Ectodermal cell (in vitro differentiated cells): ENCODE results near the gene CYP2W1.
A peak's percentile ranks its signal among the peaks of the same experiment; 100 is the strongest.
"Not testable (repeated sequence)": the region's sequence is repeated elsewhere in the genome, so short reads cannot be mapped to it uniquely, and the experiment has no call there.

ENCODE experiments used
- H3K27ac ChIP-seq: 2 replicates; pipeline ENCODE4 v1.7.0; 2013; ENCODE audit warnings: mild to moderate bottlenecking, low read depth, low read length; ENCODE audit not compliant: insufficient read depth, poor library complexity, severe bottlenecking
- H3K27me3 ChIP-seq: 2 replicates; pipeline ENCODE4 v1.7.0; 2013; ENCODE audit warnings: mild to moderate bottlenecking, low read length; ENCODE audit not compliant: insufficient read depth, control insufficient read depth, poor library complexity, severe bottlenecking
- H3K36me3 ChIP-seq: one replicate; pipeline ENCODE4 v1.7.0; 2013; ENCODE audit warnings: low read length; ENCODE audit not compliant: control insufficient read depth, insufficient read depth
- H3K4me1 ChIP-seq: one replicate; pipeline ENCODE4 v1.7.0; 2013; ENCODE audit warnings: low read length; ENCODE audit not compliant: control insufficient read depth, insufficient read depth
- H3K4me3 ChIP-seq: 2 replicates; pipeline ENCODE4 v1.7.0; 2013; ENCODE audit warnings: low read depth, low read length, control low read depth; ENCODE audit not compliant: insufficient read depth
- H3K9me3 ChIP-seq: 2 replicates; pipeline ENCODE4 v1.7.0; 2013; ENCODE audit warnings: mild to moderate bottlenecking, low read length, moderate library complexity; ENCODE audit not compliant: control insufficient read depth
- WGBS, 2 experiments: methylation state at CpG; one replicate each; pipeline ENCODE4 v1.1.7; 2013; ENCODE audit warnings: missing lambda C conversion rate in 2 of 2; 5-methylcytosine and 5-hydroxymethylcytosine counted together

The CYP2W1 gene

DNA sequence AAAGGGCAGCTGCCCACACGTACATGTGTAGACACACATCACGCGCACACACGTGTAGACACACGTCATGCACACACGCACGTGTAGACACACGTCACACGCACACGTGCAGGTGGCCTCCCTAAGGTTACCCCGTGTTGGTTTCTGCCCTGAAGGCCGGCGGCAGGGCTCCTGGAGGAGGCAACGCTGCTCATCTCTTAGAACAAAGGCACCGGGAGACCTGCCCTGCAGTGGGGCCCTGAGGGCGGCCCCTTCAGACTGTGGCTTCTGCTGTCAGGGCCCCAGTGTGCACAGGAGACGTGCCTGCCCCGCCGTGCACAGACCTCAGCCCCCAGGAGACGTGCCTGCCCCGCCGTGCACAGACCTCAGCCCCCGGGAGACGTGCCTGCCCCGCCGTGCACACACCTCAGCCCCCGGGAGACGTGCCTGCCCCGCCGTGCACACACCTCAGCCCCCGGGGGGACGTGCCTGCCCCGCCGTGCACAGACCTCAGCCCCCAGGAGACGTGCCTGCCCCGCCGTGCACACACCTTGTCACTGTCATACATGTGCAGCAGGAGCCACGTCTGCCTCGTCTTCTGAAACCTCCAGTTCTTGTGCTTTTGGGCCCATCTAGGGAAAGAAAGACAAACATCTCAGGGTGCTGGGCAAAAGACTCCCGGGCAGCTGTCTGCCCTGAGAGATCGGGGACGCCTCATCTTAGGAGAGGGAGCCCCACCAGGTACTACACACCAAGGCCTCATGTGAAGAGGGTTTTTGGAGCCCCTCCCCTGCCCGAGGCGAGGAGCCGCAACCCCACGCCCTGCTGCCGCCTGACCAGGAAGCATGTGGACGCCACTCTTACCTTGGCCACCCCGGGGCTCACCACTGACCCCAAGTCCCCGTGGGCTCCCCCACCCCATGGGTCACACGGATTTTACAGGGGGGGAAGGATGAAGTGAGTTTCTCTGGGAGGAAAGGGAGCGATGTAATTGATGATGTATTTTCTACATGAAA lies 17.3 kb downstream of the CYP2W1 start:
- Histone ChIP-seq H3K27me3 (no peaks in the 10 kb centered on the region), H3K9me3 (no peaks in the 10 kb centered on the region), H3K4me3 (no peak overlapping the region), H3K36me3 (no peaks in the 10 kb centered on the region), H3K27ac (peak overlapping the region; percentile 50), H3K4me1 (peaks cover 22% of the 10 kb centered on the region)
- WGBS, 2 experiments, result 82 to 88% methylated on average over 52 of the region's 52 CpGs

DNA sequence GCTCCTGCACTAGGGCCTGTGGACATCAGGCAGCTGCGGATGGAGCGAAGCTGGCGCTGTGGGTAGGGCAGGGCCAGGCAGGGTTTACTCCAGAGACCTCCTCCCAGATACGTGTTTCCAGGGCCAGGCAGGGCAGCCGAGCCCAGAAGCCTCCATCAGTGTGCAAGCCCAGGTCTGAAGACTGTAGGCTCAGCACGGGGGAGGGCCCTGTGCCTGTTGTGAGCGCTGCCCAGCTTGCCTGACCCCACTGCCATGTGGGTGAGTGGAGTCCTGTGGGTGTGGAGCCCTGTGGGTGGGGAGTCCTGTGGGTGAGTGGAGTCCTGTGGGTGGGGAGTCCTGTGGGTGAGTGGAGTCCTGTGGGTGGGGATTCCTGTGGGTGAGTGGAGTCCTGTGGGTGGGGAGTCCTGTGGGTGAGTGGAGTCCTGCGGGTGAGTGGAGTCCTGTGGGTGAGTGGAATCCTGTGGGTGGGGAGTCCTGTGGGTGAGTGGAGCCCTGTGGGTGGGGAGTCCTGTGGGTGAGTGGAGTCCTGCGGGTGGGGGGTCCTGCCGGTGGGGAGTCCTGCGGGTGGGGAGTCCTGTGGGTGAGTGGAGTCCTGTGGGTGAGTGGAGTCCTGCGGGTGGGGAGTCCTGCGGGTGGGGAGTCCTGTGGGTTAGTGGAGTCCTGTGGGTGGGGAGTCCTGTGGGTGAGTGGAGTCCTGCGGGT lies 18.2 kb downstream of the CYP2W1 start:
- H3K4me3 ChIP-seq, H3K27me3 ChIP-seq, H3K36me3 ChIP-seq, H3K27ac ChIP-seq, H3K9me3 ChIP-seq: not testable (repeated sequence)
- H3K4me1 ChIP-seq, result peaks cover 22% of the 10 kb centered on the region
- WGBS, 2 experiments, result 84 to 86% methylated on average over 14 of the region's 14 CpGs

DNA sequence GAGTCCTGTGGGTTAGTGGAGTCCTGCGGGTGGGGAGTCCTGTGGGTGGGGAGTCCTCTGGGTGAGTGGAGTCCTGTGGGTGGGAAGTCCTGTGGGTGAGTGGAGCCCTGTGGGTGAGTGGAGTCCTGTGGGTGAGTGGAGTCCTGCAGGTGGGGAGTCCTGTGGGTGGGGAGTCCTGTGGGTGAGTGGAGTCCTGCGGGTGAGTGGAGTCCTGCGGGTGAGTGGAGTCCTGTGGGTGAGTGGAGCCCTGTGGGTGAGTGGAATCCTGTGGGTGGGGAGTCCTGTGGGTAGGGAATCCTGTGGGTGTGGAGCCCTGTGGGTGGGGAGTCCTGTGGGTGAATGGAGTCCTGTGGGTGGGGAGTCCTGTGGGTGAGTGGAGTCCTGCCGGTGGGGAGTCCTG lies 19.0 kb downstream of the CYP2W1 start:
- H3K9me3 ChIP-seq, H3K4me3 ChIP-seq, H3K27me3 ChIP-seq, H3K27ac ChIP-seq, H3K36me3 ChIP-seq: not testable (repeated sequence)
- 96 to 97% methylated on average over 4 of the region's 4 CpGs for WGBS, 2 experiments
- H3K4me1 ChIP-seq, result peaks cover 20% of the 10 kb centered on the region

DNA sequence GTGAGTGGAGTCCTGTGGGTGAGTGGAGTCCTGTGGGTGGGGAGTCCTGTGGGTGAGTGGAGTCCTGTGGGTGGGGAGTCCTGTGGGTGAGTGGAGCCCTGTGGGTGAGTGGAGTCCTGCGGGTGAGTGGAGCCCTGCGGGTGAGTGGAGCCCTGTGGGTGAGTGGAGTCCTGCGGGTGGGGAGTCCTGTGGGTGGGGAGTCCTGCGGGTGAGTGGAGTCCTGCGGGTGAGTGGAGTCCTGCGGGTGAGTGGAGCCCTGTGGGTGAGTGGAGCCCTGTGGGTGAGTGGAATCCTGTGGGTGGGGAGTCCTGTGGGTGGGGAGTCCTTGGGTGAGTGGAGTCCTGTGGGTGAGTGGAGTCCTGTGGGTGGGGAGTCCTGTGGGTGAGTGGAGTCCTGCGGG lies 19.5 kb downstream of the CYP2W1 start:
- not testable (repeated sequence) for H3K4me3 ChIP-seq, H3K36me3 ChIP-seq, H3K27ac ChIP-seq, H3K9me3 ChIP-seq, H3K27me3 ChIP-seq
- 97 to 99% methylated on average over 4 of the region's 7 CpGs for WGBS, 2 experiments
- H3K4me1 ChIP-seq, result peaks cover 16% of the 10 kb centered on the region

DNA sequence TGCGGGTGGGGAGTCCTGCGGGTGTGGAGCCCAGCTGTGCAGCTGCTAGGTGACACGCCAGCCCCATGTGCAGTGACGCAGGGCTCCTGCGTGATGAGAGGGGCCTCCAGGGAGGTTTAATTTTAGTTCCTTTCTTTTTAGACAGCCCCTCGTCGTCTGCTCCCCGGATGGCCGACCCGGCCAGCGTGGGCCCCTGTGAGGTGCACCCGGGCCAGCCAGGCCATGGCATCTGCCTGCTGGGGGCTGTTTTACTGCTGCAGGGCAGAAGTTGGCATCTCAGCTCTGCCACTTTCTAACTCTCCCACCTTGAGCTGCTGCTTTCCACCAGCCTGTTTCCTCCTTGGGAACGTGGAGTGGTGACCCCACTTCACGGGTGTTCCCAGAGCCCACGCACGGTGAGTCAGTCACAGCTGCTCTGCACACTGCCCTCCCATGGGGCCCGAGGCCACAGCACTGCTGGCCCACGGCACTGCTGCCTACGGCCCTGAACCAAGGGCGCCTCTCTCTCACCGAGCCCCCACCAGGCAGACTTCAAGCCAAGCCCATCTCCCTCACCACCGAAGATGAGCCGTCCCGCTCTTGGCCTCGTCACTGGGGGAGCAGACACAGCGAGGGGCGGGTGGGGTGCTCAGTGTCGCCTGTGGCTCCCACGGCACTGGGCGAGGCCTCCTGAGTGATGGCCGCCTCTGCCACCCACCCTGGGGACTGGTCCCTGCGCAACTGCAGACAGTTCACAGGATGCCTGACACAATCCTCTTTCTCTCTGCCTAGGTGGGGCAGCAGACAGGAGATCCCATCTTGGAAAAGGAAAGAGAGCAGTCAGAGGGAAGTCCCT lies 21.3 kb downstream of the CYP2W1 start:
- no peaks in the 10 kb centered on the region for H3K9me3 ChIP-seq
- WGBS, 2 experiments, result 93 to 95% methylated on average over 32 of the region's 32 CpGs
- peaks cover 7% of the 10 kb centered on the region for H3K4me1 ChIP-seq
- no peak overlapping the region for H3K27ac ChIP-seq
- no peak overlapping the region for H3K4me3 ChIP-seq
- peaks cover 12% of the 10 kb centered on the region for H3K36me3 ChIP-seq
- no peaks in the 10 kb centered on the region for H3K27me3 ChIP-seq

DNA sequence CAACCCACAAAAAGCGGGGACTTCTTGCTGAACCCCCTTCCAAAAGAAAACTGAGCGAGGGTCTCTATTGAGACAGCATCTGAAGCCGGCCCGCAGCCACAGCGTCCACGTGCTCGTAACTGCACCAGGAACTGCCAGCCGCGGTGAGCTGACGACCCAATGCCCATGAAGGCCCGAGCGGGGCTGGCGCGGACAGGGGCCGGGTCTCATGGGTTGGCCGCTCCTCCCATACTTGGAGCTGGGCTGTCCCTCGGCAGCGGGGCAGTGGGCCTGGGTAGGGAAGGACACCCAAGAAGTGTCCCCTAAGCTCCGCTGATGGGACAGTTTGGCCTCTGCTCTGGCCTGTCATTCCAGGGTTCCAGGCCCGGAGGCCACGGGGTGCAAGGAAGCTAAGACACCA lies 22.3 kb downstream of the CYP2W1 start:
- no peaks in the 10 kb centered on the region for H3K9me3 ChIP-seq
- no peaks in the 10 kb centered on the region for H3K27me3 ChIP-seq
- no peak overlapping the region for H3K27ac ChIP-seq
- peaks cover 15% of the 10 kb centered on the region for H3K36me3 ChIP-seq
- H3K4me3 ChIP-seq, result no peak overlapping the region
- WGBS, 2 experiments, result 95 to 97% methylated on average over 21 of the region's 21 CpGs
- H3K4me1 ChIP-seq, result no peaks in the 10 kb centered on the region

DNA sequence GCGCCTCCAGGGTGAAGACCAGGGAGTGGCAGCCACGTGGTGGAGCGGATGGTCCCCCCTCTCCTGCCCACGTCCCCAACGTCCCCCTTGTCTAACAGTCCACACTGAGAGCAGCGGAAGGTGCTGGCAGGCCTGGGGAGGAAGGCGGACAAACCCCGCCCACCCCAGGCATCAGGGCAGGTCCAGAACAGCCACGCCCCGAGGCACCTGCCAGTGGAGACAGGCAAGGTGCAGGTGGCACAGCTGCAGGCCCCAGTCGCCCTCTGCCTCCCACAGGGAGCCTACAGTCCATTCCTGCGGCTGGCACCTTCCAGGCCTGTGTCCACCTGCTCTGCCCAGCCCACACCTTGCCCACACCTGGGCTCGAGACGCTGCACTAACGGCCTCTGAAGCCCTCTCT lies 24.9 kb downstream of the CYP2W1 start:
- H3K27me3 ChIP-seq, result no peaks in the 10 kb centered on the region
- 93% methylated on average over 15 of the region's 15 CpGs for WGBS, 2 experiments
- H3K4me1 ChIP-seq, result no peaks in the 10 kb centered on the region
- H3K9me3 ChIP-seq, result no peaks in the 10 kb centered on the region
- peaks cover 15% of the 10 kb centered on the region for H3K36me3 ChIP-seq
- H3K4me3 ChIP-seq, result no peak overlapping the region
- H3K27ac ChIP-seq, result no peak overlapping the region

DNA sequence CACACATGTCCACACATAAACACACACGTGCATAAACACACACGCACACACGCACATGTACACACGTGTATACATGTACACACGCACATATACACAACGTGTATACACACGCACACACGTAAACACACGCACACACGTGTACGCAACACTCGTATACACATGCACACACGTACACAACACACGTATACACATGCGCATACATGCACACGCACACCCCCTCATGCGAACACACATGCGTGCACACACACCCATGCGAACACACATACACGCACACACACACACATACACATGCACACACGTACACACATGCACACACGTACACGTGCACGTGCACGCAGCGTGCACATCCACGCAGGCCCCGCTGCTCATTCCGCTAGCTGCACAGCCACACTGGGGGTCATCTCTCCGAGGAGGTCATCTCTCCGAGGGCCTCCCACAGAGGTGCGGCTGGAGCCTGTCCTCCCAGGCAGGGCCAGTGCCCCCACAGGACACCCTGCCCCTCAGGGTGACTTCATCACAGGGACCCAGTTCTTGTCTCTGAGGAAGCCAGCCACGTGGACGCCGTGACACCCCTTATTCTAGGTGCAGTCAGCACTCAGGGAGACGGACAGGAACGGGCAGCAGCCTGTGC lies 25.9 kb downstream of the CYP2W1 start:
- peaks cover 15% of the 10 kb centered on the region for H3K36me3 ChIP-seq

DNA sequence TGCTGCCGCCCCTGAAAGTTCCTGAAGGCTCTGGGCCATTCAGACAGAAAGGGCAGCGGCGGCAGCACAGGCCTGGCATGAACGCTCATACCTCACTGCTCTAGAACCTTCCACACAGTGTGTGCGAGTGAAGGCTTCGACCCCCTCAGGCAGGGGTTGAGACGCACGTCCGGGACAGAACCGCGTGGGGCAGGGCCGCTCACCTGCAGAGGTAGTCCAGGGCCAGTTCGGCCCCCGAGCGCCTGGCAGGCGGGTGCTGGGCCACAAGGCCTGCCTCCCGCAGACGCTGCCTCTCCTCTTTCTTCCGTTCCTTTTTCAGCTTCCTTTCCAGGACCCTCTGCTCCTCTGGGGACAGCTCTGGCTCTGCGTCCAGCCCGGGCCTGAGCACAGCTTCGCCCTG lies 26.8 kb downstream of the CYP2W1 start:
- 95 to 96% methylated on average over 22 of the region's 22 CpGs for WGBS, 2 experiments
- Histone ChIP-seq H3K27ac (no peak overlapping the region), H3K9me3 (no peaks in the 10 kb centered on the region), H3K27me3 (no peaks in the 10 kb centered on the region), H3K4me3 (no peak overlapping the region), H3K4me1 (no peaks in the 10 kb centered on the region), H3K36me3 (peaks cover 15% of the 10 kb centered on the region)

More for the DNA sequence above, 25.9 kb downstream of the CYP2W1 start:
- Histone ChIP-seq H3K4me3 (no peak overlapping the region), H3K4me1 (no peaks in the 10 kb centered on the region), H3K9me3 (no peaks in the 10 kb centered on the region), H3K27me3 (no peaks in the 10 kb centered on the region), H3K27ac (no peak overlapping the region)
- 91% methylated on average over 37 of the region's 37 CpGs for WGBS, 2 experiments
